Measurements from ENCODE around the gene UPP1. TPM values are rescaled to one million over a fixed set of nuclear protein-coding genes. Genes with fewer than 3 reads are reported as not detected.

The UPP1 gene
- total and polyA plus RNA-seq, 2 of the 13 experiments (the other 11 are each of a cell fraction or from before 2014, with no cell fraction given): 5.7 to 9.8 TPM

GRCh38 chr7:48140001-48140681 is 51.1 kb downstream of the UPP1 start (continued):
- TF ChIP-seq ZNF513 (CRISPR knock-in tag; conservative IDR thresholded peaks at IDR 0.05): no peak
- peak; percentile 34; the same call in 1 of the 2 replicates for TF ChIP-seq ZSCAN21 (CRISPR knock-in tag; IDR thresholded peaks at IDR 0.05; ENCODE audit: borderline replicate concordance)
- TF ChIP-seq ZNF644 (CRISPR knock-in tag; IDR thresholded peaks at IDR 0.05; ENCODE audit: low read depth): peak; percentile 64; the same call in 1 of the 2 replicates
- no peak for TF ChIP-seq ZNF407 (CRISPR knock-in tag; IDR thresholded peaks at IDR 0.05; ENCODE audit: not compliant biosample characterization)
- TF ChIP-seq ERF (CRISPR knock-in tag; IDR thresholded peaks at IDR 0.05): peak; percentile 80
- peak in 1 of 2 experiments; percentile 82; a peak in 2 of 4 replicates for TF ChIP-seq ATF4 (CRISPR knock-in tag; IDR thresholded peaks at IDR 0.05)
- 0 out of 2 replicates have a peak, but pooled peaks have one; percentile 57 for TF ChIP-seq ARID2 (CRISPR knock-in tag; IDR thresholded peaks at IDR 0.05; ENCODE audit: borderline replicate concordance)
- 0 out of 2 replicates have a peak, but pooled peaks have one; percentile 52 for TF ChIP-seq SNAPC2 (CRISPR knock-in tag; IDR thresholded peaks at IDR 0.05)
- peak; percentile 24; the same call in 1 of the 2 replicates for TF ChIP-seq RFXANK (CRISPR knock-in tag; IDR thresholded peaks at IDR 0.05)
- TF ChIP-seq NR2F6 (IDR thresholded peaks at IDR 0.05): peak; percentile 92
- peak; percentile 95 for TF ChIP-seq NR2F6 (CRISPR knock-in tag; IDR thresholded peaks at IDR 0.05)
- no peak for TF ChIP-seq ZNF576 (CRISPR knock-in tag; IDR thresholded peaks at IDR 0.05)
- TF ChIP-seq ARNT2 (CRISPR knock-in tag; IDR thresholded peaks at IDR 0.05; ENCODE audit: low read depth): no peak; the same call in 1 of the 2 replicates
- no peak for TF ChIP-seq WIZ (CRISPR knock-in tag; IDR thresholded peaks at IDR 0.05)
- TF ChIP-seq IKZF4 (CRISPR knock-in tag; IDR thresholded peaks at IDR 0.05; ENCODE audit: borderline replicate concordance, low read depth, not compliant biosample characterization): no peak
- peak; percentile 59; the same call in 1 of the 2 replicates for TF ChIP-seq POGK (CRISPR knock-in tag; conservative IDR thresholded peaks at IDR 0.05)

Measured in HepG2 (cell line).